BJ (cell line): ENCODE data around the gene BAZ2B. TPM values are rescaled to one million over a fixed set of nuclear protein-coding genes. Genes with fewer than 3 reads are reported as not detected.

Experiments used
- CTCF ChIA-PET: fragments of 350-600 bp; formaldehyde crosslinking; extraction: SDS; loops from one replicate; lab custom pipeline; 2021; ENCODE audit warnings: antibody characterized with exemption, inconsistent platforms; lab: Yijun Ruan, JAX
- POLR2A ChIA-PET: fragments of 300-600 bp; sonication (Branson Sonifier 250); formaldehyde crosslinking; extraction: SDS; loops from one replicate; lab custom pipeline; 2021; ENCODE audit warnings: antibody characterized with exemption; lab: Charles Lee
- DNase-seq: peaks from one replicate; pipeline ENCODE4 v3.0.0-alpha.2; 2011; ENCODE audit warnings: low read depth
- H3K27me3 ChIP-seq: 2 replicates; pipeline ENCODE4 v1.6.0; 2011; ENCODE audit warnings: low read length; ENCODE audit not compliant: control insufficient read depth, insufficient read depth
- H3K36me3 ChIP-seq: 2 replicates; pipeline ENCODE4 v1.5.1; 2011; ENCODE audit warnings: low read length; ENCODE audit not compliant: control insufficient read depth, insufficient read depth
- H3K4me3 ChIP-seq: 2 replicates; pipeline ENCODE4 v1.5.1; 2011; ENCODE audit warnings: low read depth, mild to moderate bottlenecking, control low read depth, low read length
- polyA plus RNA-seq: library from polyadenylated mRNA; depleted of rRNA; stranded (reverse); fragments of >200 nt; gene quantifications from 2 replicates; pipeline ENCODE4 v1.2.3, GENCODE V29; 2011
- TF ChIP-seq, protein P1 (sequence below): IDR thresholded peaks from 2 replicates; pipeline ENCODE4 v1.5.1; 2011; ENCODE audit warnings: low read depth, mild to moderate bottlenecking, control low read depth, inconsistent platforms, low read length, moderate library complexity; ENCODE audit not compliant: insufficient read depth

The BAZ2B gene
- polyA plus RNA-seq, 1 experiment = 16.0 TPM

DNA sequence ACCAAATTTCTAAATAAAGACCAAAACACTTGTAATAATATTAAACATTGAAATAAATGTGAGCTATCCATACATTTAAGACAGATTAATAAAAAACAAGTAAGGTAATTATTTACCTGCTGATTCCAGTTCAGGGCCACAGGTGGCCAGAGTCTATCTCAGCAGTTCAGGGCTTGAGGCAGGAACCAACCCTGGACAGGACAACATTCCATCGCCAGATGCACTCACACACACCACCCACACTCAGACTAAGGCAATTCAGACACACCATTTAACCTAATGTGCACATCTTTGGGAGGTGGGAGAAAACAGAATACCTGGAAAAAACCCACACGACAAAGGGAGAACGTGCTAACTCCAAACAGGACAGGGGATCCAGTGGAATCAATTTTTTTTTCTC is 315.8 kb downstream of the BAZ2B start:
- H3K36me3 ChIP-seq = no peaks in the 10 kb centered on the region
- H3K4me3 ChIP-seq = no peak overlapping the region
- TF ChIP-seq, protein P1, sequence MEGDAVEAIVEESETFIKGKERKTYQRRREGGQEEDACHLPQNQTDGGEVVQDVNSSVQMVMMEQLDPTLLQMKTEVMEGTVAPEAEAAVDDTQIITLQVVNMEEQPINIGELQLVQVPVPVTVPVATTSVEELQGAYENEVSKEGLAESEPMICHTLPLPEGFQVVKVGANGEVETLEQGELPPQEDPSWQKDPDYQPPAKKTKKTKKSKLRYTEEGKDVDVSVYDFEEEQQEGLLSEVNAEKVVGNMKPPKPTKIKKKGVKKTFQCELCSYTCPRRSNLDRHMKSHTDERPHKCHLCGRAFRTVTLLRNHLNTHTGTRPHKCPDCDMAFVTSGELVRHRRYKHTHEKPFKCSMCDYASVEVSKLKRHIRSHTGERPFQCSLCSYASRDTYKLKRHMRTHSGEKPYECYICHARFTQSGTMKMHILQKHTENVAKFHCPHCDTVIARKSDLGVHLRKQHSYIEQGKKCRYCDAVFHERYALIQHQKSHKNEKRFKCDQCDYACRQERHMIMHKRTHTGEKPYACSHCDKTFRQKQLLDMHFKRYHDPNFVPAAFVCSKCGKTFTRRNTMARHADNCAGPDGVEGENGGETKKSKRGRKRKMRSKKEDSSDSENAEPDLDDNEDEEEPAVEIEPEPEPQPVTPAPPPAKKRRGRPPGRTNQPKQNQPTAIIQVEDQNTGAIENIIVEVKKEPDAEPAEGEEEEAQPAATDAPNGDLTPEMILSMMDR = no peak
- no peaks in the 10 kb centered on the region for H3K27me3 ChIP-seq
- POLR2A ChIA-PET = no interaction called here
- CTCF ChIA-PET = no interaction called here
- no peak for DNase-seq

GRCh38 chr2:159298967-159299366 is 317.4 kb downstream of the BAZ2B start:
- CTCF ChIA-PET = no interaction called here
- POLR2A ChIA-PET = no interaction called here
- DNase-seq = no peak
- TF ChIP-seq, protein P1 = no peak
- no peaks in the 10 kb centered on the region for H3K27me3 ChIP-seq
- H3K4me3 ChIP-seq = no peak overlapping the region
- no peaks in the 10 kb centered on the region for H3K36me3 ChIP-seq

DNA sequence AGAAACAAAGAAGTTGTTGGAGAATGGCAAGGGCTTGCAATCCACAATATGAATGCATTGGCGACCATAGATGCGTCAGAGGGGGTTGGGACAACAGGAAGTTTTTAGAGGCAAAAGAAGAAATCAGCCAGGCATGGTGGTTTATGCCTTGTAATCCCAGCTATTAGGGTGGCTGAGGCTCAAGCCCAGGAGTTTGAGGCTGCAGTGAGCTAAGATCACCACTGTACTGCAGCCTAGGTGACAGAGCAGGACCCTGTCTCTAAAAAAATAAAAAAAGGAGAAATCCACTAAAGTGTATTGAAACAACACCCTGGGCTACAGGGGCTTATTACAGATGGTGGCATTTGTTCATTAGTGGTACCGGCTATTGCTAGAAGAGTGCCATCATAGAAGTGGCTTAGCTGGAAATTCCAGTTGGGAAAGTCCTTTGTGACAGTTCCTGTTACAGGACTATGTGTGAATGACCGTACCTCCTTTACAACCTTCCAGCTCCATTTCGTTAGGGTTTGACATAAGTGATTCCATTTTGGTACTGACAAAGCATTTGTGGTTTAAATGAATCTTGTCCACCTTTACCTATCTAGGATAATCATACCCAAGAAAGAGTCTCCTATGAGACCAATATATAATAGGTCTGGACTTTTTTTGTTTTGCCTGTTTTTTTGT is 319.2 kb downstream of the BAZ2B start:
- ChIA-PET CTCF (interaction anchor here (0.6 to 1.1 kb wide), 2 partner anchors 9 to 172 kb away, joined by 3 to 6 read pairs; no protein-coding TSS in a partner anchor), POLR2A (no interaction called here)
- Histone ChIP-seq H3K4me3 (no peak overlapping the region), H3K27me3 (no peaks in the 10 kb centered on the region), H3K36me3 (no peaks in the 10 kb centered on the region)
- TF ChIP-seq, protein P1 = no peak
- no peak for DNase-seq

DNA sequence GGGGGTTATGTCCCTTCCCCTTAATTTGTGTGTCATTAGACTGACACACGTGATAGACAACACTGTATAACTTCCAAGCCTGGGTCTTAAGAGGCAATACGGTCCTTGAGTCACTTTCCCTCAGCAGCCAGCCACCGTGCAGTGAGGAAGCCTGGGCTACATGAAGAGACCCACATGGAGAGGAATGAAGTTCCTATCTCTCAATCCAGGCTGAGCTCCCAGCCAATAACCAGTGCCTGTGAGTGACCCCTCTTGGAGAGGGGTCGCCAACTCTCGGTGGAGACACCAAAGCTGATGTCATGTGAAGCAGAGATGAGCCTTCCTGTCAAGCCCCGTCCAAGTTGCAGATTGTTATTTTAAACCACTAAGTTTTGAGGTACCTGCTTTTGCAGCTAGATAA is 324.2 kb downstream of the BAZ2B start:
- H3K4me3 ChIP-seq = no peak overlapping the region
- H3K27me3 ChIP-seq = peaks cover 1% of the 10 kb centered on the region; the same call in 1 of the 2 replicates
- no peak for DNase-seq
- H3K36me3 ChIP-seq = no peaks in the 10 kb centered on the region
- ChIA-PET CTCF (no interaction called here), POLR2A (no interaction called here)
- TF ChIP-seq, protein P1 = no peak

DNA sequence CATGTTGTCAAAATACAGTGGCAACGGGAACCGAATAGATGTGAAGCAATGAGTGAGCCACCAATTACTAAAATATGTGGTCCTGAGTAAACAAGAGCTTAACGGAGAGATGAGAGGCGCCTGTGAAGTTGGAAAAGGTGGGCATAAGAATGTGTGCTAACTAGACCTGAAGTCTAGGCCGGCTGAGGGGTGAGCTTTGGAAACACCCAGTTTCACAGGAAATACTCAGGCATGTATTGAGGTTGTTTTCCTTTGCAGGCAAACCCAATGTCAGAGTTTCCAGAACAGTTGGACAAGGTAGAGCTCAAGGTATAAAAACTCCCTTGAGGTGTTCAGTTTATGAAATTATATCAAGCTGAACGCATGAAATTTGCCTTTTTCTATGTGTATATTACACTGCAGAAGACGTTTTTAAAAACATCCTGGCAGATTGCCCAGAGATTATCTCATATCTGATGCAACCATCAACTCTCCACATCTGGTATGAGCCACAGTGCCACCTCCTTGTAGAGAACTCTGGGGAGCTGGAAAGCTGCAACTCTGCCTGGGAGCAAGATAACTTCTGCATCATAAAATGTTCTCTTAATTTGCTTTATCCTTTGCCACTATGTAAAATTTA is 325.9 kb downstream of the BAZ2B start:
- Histone ChIP-seq H3K4me3 (no peak overlapping the region), H3K36me3 (no peaks in the 10 kb centered on the region), H3K27me3 (peaks cover 1% of the 10 kb centered on the region; the same call in 1 of the 2 replicates)
- CTCF ChIA-PET = interaction anchor here (0.8 to 1.1 kb wide), 2 partner anchors 14 to 324 kb away, joined by 4 read pairs; no protein-coding TSS in a partner anchor
- DNase-seq = peak; percentile 56
- TF ChIP-seq, protein P1 = peak; percentile 26; the same call in 1 of the 2 replicates
- POLR2A ChIA-PET = no interaction called here
